Left ventricle myocardium inferior (tissue), 1 donor: Measurements from ENCODE around the gene IFNK. TPM values are rescaled to one million over a fixed set of nuclear protein-coding genes. Genes with fewer than 3 reads are reported as not detected.

Source experiments
- DNase-seq: peaks from one replicate; pipeline ENCODE4 v3.0.0-alpha.2; 2020
- H3K27ac ChIP-seq: fragments of 200-600 bp; replicated peaks from 2 replicates; pipeline ENCODE4 v1.8.0; 2021
- H3K27me3 ChIP-seq: fragments of 200-600 bp; 2 replicates; pipeline ENCODE4 v1.8.0; 2021; ENCODE audit warnings: low read depth
- H3K36me3 ChIP-seq: fragments of 200-600 bp; 2 replicates; pipeline ENCODE4 v1.8.0; 2021
- H3K4me1 ChIP-seq: fragments of 200-600 bp; 2 replicates; pipeline ENCODE4 v1.8.0; 2021
- H3K4me3 ChIP-seq: fragments of 200-600 bp; 2 replicates; pipeline ENCODE4 v1.8.0; 2021; ENCODE audit warnings: mild to moderate bottlenecking, moderate library complexity
- H3K9me3 ChIP-seq: fragments of 200-600 bp; replicated peaks from 2 replicates; pipeline ENCODE4 v1.8.0; 2021
- CTCF ChIP-seq: fragments of 200-600 bp; IDR thresholded peaks from 2 replicates; pipeline ENCODE4 v1.8.0; 2021; ENCODE audit warnings: antibody characterized with exemption, mild to moderate bottlenecking, borderline replicate concordance
- intact Hi-C: fragments of 100-400 bp; cut with micrococcal nuclease; formaldehyde crosslinking; loops from one replicate; pipeline ENCODE4 v1.11.0; 2022
- total RNA-seq: library from RNA; stranded (reverse); fragmentation: NEBNext Ultra II Directional; extraction: Animal tissue kit (Norgen Biotek cat#: 25700); gene quantifications from one replicate; pipeline ENCODE4 v1.2.1, GENCODE V29; 2021
- donor health status: DM: no; HTN: yes; CAD: no; lungs with severe emphysema.

The IFNK gene
- total RNA-seq, 1 donor from 2014 or later = not detected

- Histone ChIP-seq H3K27ac (peak overlapping the region; percentile 81), H3K4me1 (peaks cover 43% of the 10 kb centered on the region), H3K4me3 (peak overlapping the region; percentile 89), H3K36me3 (no peaks in the 10 kb centered on the region), H3K27me3 (no peaks in the 10 kb centered on the region), H3K9me3 (no peaks in the 10 kb centered on the region)
- intact Hi-C loops = no loop called here
- no peak for TF ChIP-seq CTCF
- DNase-seq = peak; percentile 25
Observed at GRCh38 chr9:27528886-27529315, 4.8 kb downstream of the IFNK start.

- peak; percentile 86 for DNase-seq
- peak within 1 kb of the TSS; percentile 89 for H3K4me3 ChIP-seq
- H3K27ac ChIP-seq = peak within 1 kb of the TSS; percentile 81
- no peaks in the 10 kb centered on the region for H3K9me3 ChIP-seq
- peak; percentile 96 for TF ChIP-seq CTCF
- intact Hi-C loops = loop anchor here (5.0 to 10.0 kb wide), 2 partner anchors 115 to 197 kb away; no protein-coding TSS in a partner anchor
- no peaks in the 10 kb centered on the region for H3K27me3 ChIP-seq
- H3K36me3 ChIP-seq = no peaks in the 10 kb centered on the region
- H3K4me1 ChIP-seq = peaks cover 50% of the 10 kb centered on the region
Observed at GRCh38 chr9:27529316-27530278, 5.5 kb downstream of the IFNK start, which contains the start of gene MOB3B. MOB3B (minus strand) TSS chr9:27529814; CDS start chr9:27455550, 74,264 bp downstream.

- intact Hi-C loops = loop anchor here (5.0 to 10.0 kb wide), 2 partner anchors 116 to 199 kb away; no protein-coding TSS in a partner anchor
Observed at GRCh38 chr9:27530915-27531755, 7.0 kb downstream of the IFNK start.

GRCh38 chr9:27532046-27532445 lies 8.0 kb downstream of the IFNK start:
- DNase-seq = no peak
- no peaks in the 10 kb centered on the region for H3K9me3 ChIP-seq
- no peak for TF ChIP-seq CTCF
- H3K4me1 ChIP-seq = peaks cover 46% of the 10 kb centered on the region
- no peak overlapping the region for H3K4me3 ChIP-seq
- no peaks in the 10 kb centered on the region for H3K27me3 ChIP-seq
- intact Hi-C loops = loop anchor here (5.0 to 10.0 kb wide), 2 partner anchors 117 to 200 kb away; no protein-coding TSS in a partner anchor
- H3K27ac ChIP-seq = no peak overlapping the region
- H3K36me3 ChIP-seq = peaks cover 4% of the 10 kb centered on the region

More at GRCh38 chr9:27530915-27531755, 7.0 kb downstream of the IFNK start:
- H3K27me3 ChIP-seq = no peaks in the 10 kb centered on the region
- peaks cover 50% of the 10 kb centered on the region for H3K4me1 ChIP-seq
- H3K9me3 ChIP-seq = no peaks in the 10 kb centered on the region
- peaks cover 3% of the 10 kb centered on the region for H3K36me3 ChIP-seq
- H3K4me3 ChIP-seq = no peak overlapping the region
- H3K27ac ChIP-seq = no peak overlapping the region
- DNase-seq = no peak
- no peak for TF ChIP-seq CTCF

- DNase-seq = no peak
- Histone ChIP-seq H3K36me3 (peaks cover 4% of the 10 kb centered on the region), H3K4me1 (peaks cover 51% of the 10 kb centered on the region), H3K4me3 (no peak overlapping the region), H3K27ac (no peak overlapping the region), H3K9me3 (no peaks in the 10 kb centered on the region), H3K27me3 (no peaks in the 10 kb centered on the region)
- no peak for TF ChIP-seq CTCF
- intact Hi-C loops = loop anchor here (5.0 to 10.0 kb wide), 2 partner anchors 119 to 201 kb away; no protein-coding TSS in a partner anchor
Observed at GRCh38 chr9:27533311-27533710, 9.2 kb downstream of the IFNK start.
